CD4-positive, alpha-beta T cell treated with Interleukin-6 for 4 hours (primary cell): ENCODE results near the gene BAAT.
"Not testable (repeated sequence)": the region's sequence is repeated elsewhere in the genome, so short reads cannot be mapped to it uniquely, and the experiment has no call there.

Experiments
- DNase-seq: peaks from one replicate; pipeline ENCODE4 v3.0.0-alpha.2; 2020; ENCODE audit warnings: mixed read lengths

The BAAT gene

GRCh38 chr9:101359679-101360078 is 25.1 kb downstream of the BAAT start:
- DNase-seq = no peak

GRCh38 chr9:101356619-101357018 is 28.2 kb downstream of the BAAT start:
- DNase-seq = no peak

- no peak for DNase-seq
Observed at GRCh38 chr9:101354765-101355708, 29.8 kb downstream of the BAAT start.

GRCh38 chr9:101354143-101354764 is 30.6 kb downstream of the BAAT start:
- no peak for DNase-seq

GRCh38 chr9:101353683-101354082 is 31.1 kb downstream of the BAAT start:
- DNase-seq = no peak

GRCh38 chr9:101352892-101353463 is 31.8 kb downstream of the BAAT start:
- no peak for DNase-seq

GRCh38 chr9:101350285-101350684 is 34.5 kb downstream of the BAAT start:
- no peak for DNase-seq

- no peak for DNase-seq
Observed at GRCh38 chr9:101342595-101342994, 42.2 kb downstream of the BAAT start.

GRCh38 chr9:101341958-101342357 is 42.8 kb downstream of the BAAT start:
- no peak for DNase-seq

- no peak for DNase-seq
Observed at GRCh38 chr9:101337237-101337636, 47.6 kb downstream of the BAAT start.

- DNase-seq = no peak
Observed at GRCh38 chr9:101336091-101336490, 48.7 kb downstream of the BAAT start.

- DNase-seq = no peak
Observed at GRCh38 chr9:101333926-101334702, 50.7 kb downstream of the BAAT start.

- no peak for DNase-seq
Observed at GRCh38 chr9:101333490-101333889, 51.3 kb downstream of the BAAT start.

GRCh38 chr9:101332362-101332761 is 52.4 kb downstream of the BAAT start:
- no peak for DNase-seq

GRCh38 chr9:101327422-101327909 is 57.3 kb downstream of the BAAT start:
- DNase-seq = not testable (repeated sequence)

- no peak for DNase-seq
Observed at GRCh38 chr9:101326501-101326900, 58.3 kb downstream of the BAAT start.

- DNase-seq = no peak
Observed at GRCh38 chr9:101326035-101326434, 58.8 kb downstream of the BAAT start.

GRCh38 chr9:101325053-101325452 is 59.8 kb downstream of the BAAT start:
- DNase-seq = no peak

- no peak for DNase-seq
Observed at GRCh38 chr9:101324245-101324804, 60.5 kb downstream of the BAAT start.

- no peak for DNase-seq
Observed at GRCh38 chr9:101323129-101323528, 61.7 kb downstream of the BAAT start.

- DNase-seq = no peak
Observed at GRCh38 chr9:101317735-101318134, 67.1 kb downstream of the BAAT start.

- DNase-seq = no peak
Observed at GRCh38 chr9:101315112-101315450, 69.7 kb downstream of the BAAT start.

GRCh38 chr9:101312661-101313060 is 72.1 kb downstream of the BAAT start:
- no peak for DNase-seq
